HepG2 (cell line): Measurements from ENCODE around the gene NUDT22. TPM values are rescaled to one million over a fixed set of nuclear protein-coding genes. Genes with fewer than 3 reads are reported as not detected.

Source experiments
- AHR ChIP-seq: IDR thresholded peaks from 2 replicates; pipeline ENCODE4 v1.6.1; 2018; ENCODE audit warnings: missing genetic modification reagents, missing compliant biosample characterization
- ATF4 ChIP-seq, 2 experiments: fragments of 450-650 bp in 1 of 2; sonication (generic) in 1 of 2; formaldehyde crosslinking; IDR thresholded peaks; 2 replicates each; pipeline versions ENCODE4 v1.5.0 to v1.8.0; 2020 to 2022; ENCODE audit warnings: mild to moderate bottlenecking in 1 of 2, missing genetic modification reagents in 1 of 2
- CSRNP1 ChIP-seq: sonication (generic); formaldehyde crosslinking; IDR thresholded peaks from 2 replicates; pipeline ENCODE4 v1.8.1; 2023; ENCODE audit warnings: mild to moderate bottlenecking, missing genetic modification reagents
- DNMT1 ChIP-seq: sonication (generic); formaldehyde crosslinking; IDR thresholded peaks from 2 replicates; pipeline ENCODE4 v1.5.1; 2020; ENCODE audit warnings: mild to moderate bottlenecking, missing genetic modification reagents
- HDAC6 ChIP-seq: fragments of 200-600 bp; sonication (generic); IDR thresholded peaks from 2 replicates; pipeline ENCODE4 v1.7.0; 2017; ENCODE audit warnings: mild to moderate bottlenecking, antibody characterized with exemption, low read length, low read depth
- HNF1B ChIP-seq: sonication (generic); formaldehyde crosslinking; IDR thresholded peaks from 2 replicates; pipeline ENCODE4 v1.5.1; 2020; ENCODE audit warnings: mild to moderate bottlenecking, moderate library complexity, missing genetic modification reagents
- HNRNPLL ChIP-seq: fragments of 200-400 bp; formaldehyde crosslinking; IDR thresholded peaks from 2 replicates; pipeline ENCODE4 v1.6.1; 2017; ENCODE audit warnings: mild to moderate bottlenecking, low read depth, low read length; ENCODE audit not compliant: poor library complexity, severe bottlenecking
- HOXA5 ChIP-seq: sonication (generic); formaldehyde crosslinking; IDR thresholded peaks from 2 replicates; pipeline ENCODE4 v1.4.0; 2020; ENCODE audit warnings: missing genetic modification reagents
- MEF2D ChIP-seq: sonication (generic); formaldehyde crosslinking; IDR thresholded peaks from 2 replicates; pipeline ENCODE4 v1.5.1; 2020; ENCODE audit warnings: mild to moderate bottlenecking, missing genetic modification reagents
- MTA3 ChIP-seq: sonication (generic); formaldehyde crosslinking; IDR thresholded peaks from 2 replicates; pipeline ENCODE4 v1.4.0; 2020; ENCODE audit warnings: missing genetic modification reagents
- PHB2 ChIP-seq: fragments of 450-650 bp; IDR thresholded peaks from 2 replicates; pipeline ENCODE4 v1.6.1; 2018; ENCODE audit not compliant: partially characterized antibody
- POLR2G ChIP-seq: fragments of 200-400 bp; formaldehyde crosslinking; IDR thresholded peaks from 2 replicates; pipeline ENCODE4 v1.6.1; 2018; ENCODE audit warnings: mild to moderate bottlenecking, low read depth, low read length, moderate library complexity
- RAD21 ChIP-seq: fragments of 450-650 bp; formaldehyde crosslinking; IDR thresholded peaks from 2 replicates; pipeline ENCODE4 v1.5.0; 2020; ENCODE audit warnings: mild to moderate bottlenecking
- RXRB ChIP-seq: IDR thresholded peaks from 2 replicates; pipeline ENCODE4 v1.6.1; 2016; ENCODE audit warnings: borderline replicate concordance, missing genetic modification reagents, missing compliant biosample characterization
- STAG1 ChIP-seq: sonication (generic); formaldehyde crosslinking; IDR thresholded peaks from 2 replicates; pipeline ENCODE4 v1.4.0; 2020; ENCODE audit warnings: missing genetic modification reagents
- ZBTB43 ChIP-seq: sonication (generic); formaldehyde crosslinking; conservative IDR thresholded peaks from 2 replicates; pipeline ENCODE4 v1.4.0; 2020; ENCODE audit warnings: missing genetic modification reagents
- ZFP36L2 ChIP-seq: sonication (generic); formaldehyde crosslinking; IDR thresholded peaks from 2 replicates; pipeline ENCODE4 v1.4.0; 2020; ENCODE audit warnings: missing genetic modification reagents
- ZGPAT ChIP-seq: IDR thresholded peaks from 2 replicates; pipeline ENCODE4 v1.6.1; 2016; ENCODE audit warnings: mild to moderate bottlenecking
- ZNF3 ChIP-seq: IDR thresholded peaks from 2 replicates; pipeline ENCODE4 v1.7.0; 2017; ENCODE audit warnings: inconsistent platforms
- ZNF414 ChIP-seq: sonication (generic); formaldehyde crosslinking; IDR thresholded peaks from 2 replicates; pipeline ENCODE4 v1.5.0; 2020; ENCODE audit warnings: missing genetic modification reagents
- polyA plus RNA-seq, 8 experiments: library from polyadenylated mRNA; depleted of rRNA in 3 of 8; stranded (reverse) in 7 of 8; unstranded in 1 of 8; fragments of >200 nt; fragmentation: Illumina TruSeq in 4 of 8; extraction: Trizol in 4 of 8; gene quantifications; 2 replicates each; pipeline versions ENCODE4 v1.2.1 to v1.2.3, GENCODE V29; 2011 to 2016; ENCODE audit warnings: low read depth in 4 of 8, missing spikeins in 1 of 8, mixed read lengths in 1 of 8; ENCODE audit not compliant: insufficient read depth in 1 of 8
- total RNA-seq, 5 experiments: library from RNA; depleted of rRNA; stranded (reverse); fragments of >200 nt; fragmentation: Illumina TruSeq; extraction: Trizol; gene quantifications; 2 replicates each; pipeline ENCODE4 v1.2.3, GENCODE V29; 2016; ENCODE audit warnings: low read depth in 1 of 5

The NUDT22 gene
- total and polyA plus RNA-seq, 2 of the 13 experiments (the other 11 are each of a cell fraction or from before 2014, with no cell fraction given) = 33.5 to 39.8 TPM

GRCh38 chr11:64269540-64270220 is 43.6 kb downstream of the NUDT22 start (continued):
- TF ChIP-seq AHR = no peak; the same call in 1 of the 2 replicates
- peak; percentile 70; the same call in 1 of the 2 replicates for TF ChIP-seq POLR2G
- no peak for TF ChIP-seq MTA3 (CRISPR knock-in tag)
- peak; percentile 21; the same call in 1 of the 2 replicates for TF ChIP-seq RAD21 (CRISPR knock-in tag)
- no peak for TF ChIP-seq PHB2
- no peak for TF ChIP-seq HDAC6
- TF ChIP-seq ZGPAT (CRISPR knock-in tag) = peak; percentile 57
- no peak; the same call in 1 of the 2 replicates for TF ChIP-seq STAG1 (CRISPR knock-in tag)
- TF ChIP-seq ZFP36L2 (CRISPR knock-in tag) = no peak
- peak; percentile 94 for TF ChIP-seq HNF1B
- TF ChIP-seq ZNF3 (CRISPR knock-in tag) = 0 out of 2 replicates have a peak, but pooled peaks have one; percentile 9
- TF ChIP-seq MEF2D = peak; percentile 79
- peak; percentile 98 for TF ChIP-seq ZBTB43 (CRISPR knock-in tag)
- TF ChIP-seq HOXA5 (CRISPR knock-in tag) = peak; percentile 79
- peak; percentile 65 for TF ChIP-seq CSRNP1
- TF ChIP-seq ZNF414 (CRISPR knock-in tag) = peak; percentile 49
- TF ChIP-seq DNMT1 (CRISPR knock-in tag) = no peak
- TF ChIP-seq RXRB (CRISPR knock-in tag) = peak; percentile 93
- TF ChIP-seq ATF4 (CRISPR knock-in tag; IDR thresholded peaks at IDR 0.05) = no peak; a peak in 1 of 4 replicates
- TF ChIP-seq HNRNPLL = peak; percentile 86
